ENCODE measurements around the gene RETNLB. TPM values are rescaled to one million over a fixed set of nuclear protein-coding genes. Genes with fewer than 3 reads are reported as not detected.

Gene RETNLB
- total and polyA plus RNA-seq, 4 donors: not detected

GRCh38 chr3:108744762-108745161 is 12.4 kb downstream of the RETNLB start:
- Histone ChIP-seq H3K27ac (ENCODE audit: low read depth, low read length) (no peak overlapping the region), H3K9me3 (ENCODE audit: control insufficient read depth, insufficient read depth, low read length) (no peaks in the 10 kb centered on the region), H3K4me1 (ENCODE audit: control insufficient read depth, insufficient read depth, low read length) (no peaks in the 10 kb centered on the region), H3K36me3 (ENCODE audit: control insufficient read depth, insufficient read depth, low read length) (no peaks in the 10 kb centered on the region), H3K27me3 (ENCODE audit: control insufficient read depth, insufficient read depth, low read length) (no peaks in the 10 kb centered on the region), H3K4me3 (ENCODE audit: low read depth, low read length) (no peak overlapping the region)
- WGBS (ENCODE audit: insufficient coverage): 93% methylated on average over 5 of the region's 5 CpGs
- no peak for DNase-seq (ENCODE audit: low read depth in 4 of 6, low spot score in 6 of 6)

- Histone ChIP-seq H3K9me3 (ENCODE audit: control insufficient read depth, insufficient read depth, low read length) (no peaks in the 10 kb centered on the region), H3K4me3 (ENCODE audit: low read depth, low read length) (no peak overlapping the region), H3K27ac (ENCODE audit: low read depth, low read length) (no peak overlapping the region), H3K27me3 (ENCODE audit: control insufficient read depth, insufficient read depth, low read length) (no peaks in the 10 kb centered on the region), H3K4me1 (ENCODE audit: control insufficient read depth, insufficient read depth, low read length) (no peaks in the 10 kb centered on the region), H3K36me3 (ENCODE audit: control insufficient read depth, insufficient read depth, low read length) (no peaks in the 10 kb centered on the region)
- DNase-seq (ENCODE audit: low read depth in 4 of 6, low spot score in 6 of 6): no peak
- 100% methylated on average over 1 of the region's 1 CpG for WGBS (ENCODE audit: insufficient coverage)
These were observed 14.3 kb downstream of the RETNLB start for GRCh38 chr3:108742929-108743328.

- H3K9me3 ChIP-seq (ENCODE audit: control insufficient read depth, insufficient read depth, low read length): no peaks in the 10 kb centered on the region
- 50% methylated on average over 1 of the region's 6 CpGs for WGBS (ENCODE audit: insufficient coverage)
These were observed 20.4 kb downstream of the RETNLB start for GRCh38 chr3:108736821-108737220.

DNA sequence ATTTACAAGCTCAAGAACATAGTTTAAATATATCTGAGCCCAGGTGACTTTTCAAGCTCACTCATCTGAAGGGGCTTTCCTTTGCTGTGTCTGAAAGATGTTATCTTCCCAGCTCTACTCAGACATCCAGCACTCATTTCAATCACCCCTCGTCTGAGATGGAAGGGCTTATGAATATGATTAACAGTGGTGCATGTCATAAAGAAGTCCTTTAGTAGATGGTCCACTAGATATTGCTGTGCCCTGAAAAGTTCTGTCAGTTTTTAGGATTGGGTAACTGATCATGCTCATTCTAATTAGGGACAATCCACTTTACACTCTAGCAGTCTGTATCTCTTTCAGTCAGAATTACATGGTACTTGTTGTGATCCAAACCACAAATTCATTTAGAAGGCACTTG is 28.3 kb downstream of the RETNLB start:
- DNase-seq (ENCODE audit: low read depth in 4 of 6, low spot score in 6 of 6): no peak
- H3K36me3 ChIP-seq (ENCODE audit: control insufficient read depth, insufficient read depth, low read length): no peaks in the 10 kb centered on the region
- no peaks in the 10 kb centered on the region for H3K9me3 ChIP-seq (ENCODE audit: control insufficient read depth, insufficient read depth, low read length)
- no peaks in the 10 kb centered on the region for H3K4me1 ChIP-seq (ENCODE audit: control insufficient read depth, insufficient read depth, low read length)
- no peak overlapping the region for H3K4me3 ChIP-seq (ENCODE audit: low read depth, low read length)
- WGBS (ENCODE audit: insufficient coverage): no CpG with 5 or more reads among the region's 1 CpG
- no peaks in the 10 kb centered on the region for H3K27me3 ChIP-seq (ENCODE audit: control insufficient read depth, insufficient read depth, low read length)
- H3K27ac ChIP-seq (ENCODE audit: low read depth, low read length): no peak overlapping the region

More at GRCh38 chr3:108736821-108737220, 20.4 kb downstream of the RETNLB start:
- no peak for DNase-seq (ENCODE audit: low read depth in 4 of 6, low spot score in 6 of 6)
- Histone ChIP-seq H3K36me3 (ENCODE audit: control insufficient read depth, insufficient read depth, low read length) (no peaks in the 10 kb centered on the region), H3K4me3 (ENCODE audit: low read depth, low read length) (no peak overlapping the region), H3K27ac (ENCODE audit: low read depth, low read length) (no peak overlapping the region), H3K4me1 (ENCODE audit: control insufficient read depth, insufficient read depth, low read length) (no peaks in the 10 kb centered on the region), H3K27me3 (ENCODE audit: control insufficient read depth, insufficient read depth, low read length) (no peaks in the 10 kb centered on the region)

DNA sequence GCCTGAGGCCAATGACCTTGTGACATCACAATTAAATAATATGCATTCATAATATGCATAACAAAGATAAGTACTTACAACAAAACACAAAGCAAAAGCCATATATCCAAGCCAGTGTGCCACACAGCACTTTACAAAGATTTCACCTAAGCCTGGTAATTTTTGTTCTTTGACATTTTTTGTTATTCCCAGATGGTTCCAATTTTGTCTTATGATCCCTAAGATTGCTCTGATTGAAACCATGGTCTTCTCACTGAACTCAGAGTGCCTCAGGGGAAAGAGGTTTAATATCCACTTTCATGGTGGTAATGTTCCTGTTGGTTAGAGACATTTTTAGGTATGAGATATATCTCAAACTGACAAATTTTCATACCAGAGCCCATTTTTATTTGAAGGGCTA is 29.1 kb downstream of the RETNLB start:
- no peaks in the 10 kb centered on the region for H3K4me1 ChIP-seq (ENCODE audit: control insufficient read depth, insufficient read depth, low read length)
- no peak overlapping the region for H3K27ac ChIP-seq (ENCODE audit: low read depth, low read length)
- no peaks in the 10 kb centered on the region for H3K9me3 ChIP-seq (ENCODE audit: control insufficient read depth, insufficient read depth, low read length)
- no peak overlapping the region for H3K4me3 ChIP-seq (ENCODE audit: low read depth, low read length)
- no peak for DNase-seq (ENCODE audit: low read depth in 4 of 6, low spot score in 6 of 6)
- H3K36me3 ChIP-seq (ENCODE audit: control insufficient read depth, insufficient read depth, low read length): no peaks in the 10 kb centered on the region
- no peaks in the 10 kb centered on the region for H3K27me3 ChIP-seq (ENCODE audit: control insufficient read depth, insufficient read depth, low read length)

- no peak overlapping the region for H3K4me3 ChIP-seq (ENCODE audit: low read depth, low read length)
- H3K9me3 ChIP-seq (ENCODE audit: control insufficient read depth, insufficient read depth, low read length): no peaks in the 10 kb centered on the region
- H3K4me1 ChIP-seq (ENCODE audit: control insufficient read depth, insufficient read depth, low read length): no peaks in the 10 kb centered on the region
- no peak overlapping the region for H3K27ac ChIP-seq (ENCODE audit: low read depth, low read length)
- no peaks in the 10 kb centered on the region for H3K36me3 ChIP-seq (ENCODE audit: control insufficient read depth, insufficient read depth, low read length)
- H3K27me3 ChIP-seq (ENCODE audit: control insufficient read depth, insufficient read depth, low read length): no peaks in the 10 kb centered on the region
- WGBS (ENCODE audit: insufficient coverage): no CpG with 5 or more reads among the region's 4 CpGs
- no peak for DNase-seq (ENCODE audit: low read depth in 4 of 6, low spot score in 6 of 6)
These were observed 33.1 kb downstream of the RETNLB start for GRCh38 chr3:108724101-108724500.

GRCh38 chr3:108722724-108723123 is 34.5 kb downstream of the RETNLB start:
- H3K4me1 ChIP-seq (ENCODE audit: control insufficient read depth, insufficient read depth, low read length): no peaks in the 10 kb centered on the region
- DNase-seq (ENCODE audit: low read depth in 4 of 6, low spot score in 6 of 6): no peak
- no CpG with 5 or more reads among the region's 1 CpG for WGBS (ENCODE audit: insufficient coverage)

DNA sequence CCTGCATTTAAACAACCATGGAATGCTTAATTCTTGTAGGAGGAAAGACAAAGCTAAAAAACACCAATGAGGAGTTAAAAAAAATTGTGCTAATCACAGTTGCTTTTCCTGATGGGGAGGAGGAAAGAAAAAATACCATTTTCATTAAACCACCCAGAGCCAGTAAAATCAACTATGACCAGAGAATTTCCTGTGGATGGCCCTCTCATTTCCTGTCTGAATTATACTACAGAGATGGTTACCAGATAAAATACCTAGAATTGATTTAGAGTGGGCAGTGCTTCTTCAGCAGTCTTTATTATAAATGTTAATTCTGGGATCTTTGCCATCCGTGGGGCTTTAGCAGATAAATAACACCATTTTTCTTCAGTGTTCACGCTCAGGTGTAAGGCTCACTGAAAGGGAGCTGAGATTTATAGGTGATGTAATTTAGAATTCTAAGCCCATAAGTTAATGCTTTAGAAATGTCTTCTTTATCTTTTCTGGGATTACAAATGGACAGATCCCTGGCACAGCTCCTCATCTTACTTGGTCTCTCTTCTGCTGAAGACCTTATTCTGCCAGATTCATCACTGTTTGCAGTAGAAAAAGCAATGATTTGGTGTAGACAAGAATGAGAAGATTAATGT is 37.9 kb downstream of the RETNLB start:
- peak in 1 of 6 donors; percentile 62 for DNase-seq (ENCODE audit: low read depth in 4 of 6, low spot score in 6 of 6)
- Histone ChIP-seq H3K27ac (ENCODE audit: low read depth, low read length) (no peak overlapping the region), H3K4me3 (ENCODE audit: low read depth, low read length) (no peak overlapping the region), H3K4me1 (ENCODE audit: control insufficient read depth, insufficient read depth, low read length) (no peaks in the 10 kb centered on the region), H3K9me3 (ENCODE audit: control insufficient read depth, insufficient read depth, low read length) (no peaks in the 10 kb centered on the region), H3K27me3 (ENCODE audit: control insufficient read depth, insufficient read depth, low read length) (no peaks in the 10 kb centered on the region), H3K36me3 (ENCODE audit: control insufficient read depth, insufficient read depth, low read length) (no peaks in the 10 kb centered on the region)
- no CpG with 5 or more reads among the region's 2 CpGs for WGBS (ENCODE audit: insufficient coverage)

More at GRCh38 chr3:108722724-108723123, 34.5 kb downstream of the RETNLB start:
- no peak overlapping the region for H3K27ac ChIP-seq (ENCODE audit: low read depth, low read length)
- no peaks in the 10 kb centered on the region for H3K27me3 ChIP-seq (ENCODE audit: control insufficient read depth, insufficient read depth, low read length)
- no peaks in the 10 kb centered on the region for H3K9me3 ChIP-seq (ENCODE audit: control insufficient read depth, insufficient read depth, low read length)
- no peaks in the 10 kb centered on the region for H3K36me3 ChIP-seq (ENCODE audit: control insufficient read depth, insufficient read depth, low read length)
- no peak overlapping the region for H3K4me3 ChIP-seq (ENCODE audit: low read depth, low read length)

GRCh38 chr3:108718454-108718853 is 38.8 kb downstream of the RETNLB start:
- no peaks in the 10 kb centered on the region for H3K36me3 ChIP-seq (ENCODE audit: control insufficient read depth, insufficient read depth, low read length)
- no peak overlapping the region for H3K4me3 ChIP-seq (ENCODE audit: low read depth, low read length)
- H3K27me3 ChIP-seq (ENCODE audit: control insufficient read depth, insufficient read depth, low read length): no peaks in the 10 kb centered on the region
- H3K9me3 ChIP-seq (ENCODE audit: control insufficient read depth, insufficient read depth, low read length): no peaks in the 10 kb centered on the region
- no peak overlapping the region for H3K27ac ChIP-seq (ENCODE audit: low read depth, low read length)
- H3K4me1 ChIP-seq (ENCODE audit: control insufficient read depth, insufficient read depth, low read length): no peaks in the 10 kb centered on the region
- no peak for DNase-seq (ENCODE audit: low read depth in 4 of 6, low spot score in 6 of 6)
- 100% methylated on average over 1 of the region's 2 CpGs for WGBS (ENCODE audit: insufficient coverage)

GRCh38 chr3:108713816-108714215 is 43.4 kb downstream of the RETNLB start:
- Histone ChIP-seq H3K9me3 (ENCODE audit: control insufficient read depth, insufficient read depth, low read length) (no peaks in the 10 kb centered on the region), H3K27ac (ENCODE audit: low read depth, low read length) (no peak overlapping the region), H3K4me1 (ENCODE audit: control insufficient read depth, insufficient read depth, low read length) (no peaks in the 10 kb centered on the region), H3K27me3 (ENCODE audit: control insufficient read depth, insufficient read depth, low read length) (no peaks in the 10 kb centered on the region), H3K36me3 (ENCODE audit: control insufficient read depth, insufficient read depth, low read length) (no peaks in the 10 kb centered on the region), H3K4me3 (ENCODE audit: low read depth, low read length) (no peak overlapping the region)
- peak in 2 of 6 donors; percentile 19 to 47 for DNase-seq (ENCODE audit: low read depth in 4 of 6, low spot score in 6 of 6)
- 97% methylated on average over 3 of the region's 3 CpGs for WGBS (ENCODE audit: insufficient coverage)

All from spinal cord (tissue), 10 donors.